ENCODE results near the gene MYO7B.

The MYO7B gene

DNA sequence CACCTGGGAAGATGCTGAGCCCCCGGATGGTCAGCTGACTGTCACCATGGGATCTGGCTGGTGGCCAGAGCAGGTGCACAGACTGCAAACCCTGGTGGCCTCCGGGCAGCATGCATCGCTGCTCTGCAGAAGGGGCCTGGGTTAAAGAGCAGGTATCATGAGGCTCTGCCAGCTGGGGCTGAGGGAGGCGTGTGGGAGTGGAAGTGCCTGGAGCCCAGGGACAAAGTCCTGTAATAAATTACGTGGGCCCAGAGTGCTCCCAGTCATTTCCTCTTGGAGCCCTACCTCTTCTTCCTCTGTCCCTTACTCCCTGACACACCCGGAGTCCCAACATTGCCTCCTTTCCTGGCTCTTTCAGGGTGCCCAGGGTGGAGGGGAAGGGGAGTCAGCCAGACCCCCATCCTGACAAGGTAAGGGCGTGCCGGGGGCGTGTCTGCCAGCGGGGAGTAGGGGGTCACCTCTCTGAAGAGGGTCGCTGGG is at the start of gene MYO7B:
Gene MYO7B, plus strand, starts transcription at position 262 of the 480 bp plus-strand sequence. CDS start 24,040 bp downstream, outside the sequence.
- DNase-seq: no peak

DNA sequence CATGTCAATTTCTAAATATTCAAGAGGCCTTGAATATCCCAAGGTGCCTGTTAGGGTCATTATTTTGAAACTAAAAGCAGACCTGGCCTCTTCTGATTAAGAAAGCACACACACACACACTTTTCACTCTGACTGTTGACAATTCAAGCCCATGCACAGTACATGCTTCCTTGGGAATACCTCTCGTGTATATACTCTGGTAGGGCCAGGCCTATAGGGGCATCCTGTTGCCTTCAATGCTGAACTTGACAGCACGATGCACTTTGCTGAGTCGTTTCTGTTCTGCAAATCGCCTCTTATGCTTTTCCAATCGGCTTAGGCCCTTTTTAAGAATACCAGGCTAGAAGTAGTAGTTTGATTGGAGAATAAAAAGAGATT is 49.8 kb upstream of the MYO7B start:
- no peak for DNase-seq

DNA sequence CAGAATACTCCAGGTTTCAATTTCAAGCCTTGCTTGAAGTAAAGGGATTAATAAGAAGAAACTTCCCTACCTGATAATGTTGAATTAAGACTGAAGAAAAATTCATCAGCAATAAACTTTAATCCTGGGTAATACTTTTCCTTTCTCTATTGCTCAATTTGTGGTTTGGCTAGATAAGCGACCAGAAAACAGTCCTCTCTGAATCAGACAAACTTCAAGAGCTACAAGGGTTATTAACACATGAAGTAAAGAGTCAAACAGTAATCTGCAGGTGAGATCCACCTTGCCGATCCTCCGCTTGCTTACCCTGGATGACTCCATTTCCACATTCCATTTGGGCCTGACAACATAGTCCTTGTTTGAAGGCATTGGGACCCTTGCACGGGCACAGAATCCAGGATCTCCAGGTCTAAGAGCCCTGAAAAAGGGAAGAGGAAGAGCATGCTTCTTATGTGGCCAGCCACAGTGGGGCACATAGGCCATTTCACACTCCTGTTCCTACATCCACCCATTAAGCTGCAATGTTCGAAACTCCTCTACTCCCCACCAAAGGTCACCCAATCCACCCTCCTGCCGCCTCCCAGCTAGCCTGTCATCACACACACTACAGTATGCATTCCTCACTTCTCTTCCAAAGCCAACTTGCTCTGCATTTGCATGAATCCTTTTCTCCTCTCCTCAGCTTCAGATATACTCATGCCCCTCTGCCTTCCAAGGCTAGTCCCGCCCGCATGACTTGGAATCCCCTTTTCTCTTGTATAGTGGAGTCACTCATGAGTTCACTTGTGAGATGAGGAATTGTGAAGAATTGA is 49.0 kb upstream of the MYO7B start:
- DNase-seq: no peak

DNA sequence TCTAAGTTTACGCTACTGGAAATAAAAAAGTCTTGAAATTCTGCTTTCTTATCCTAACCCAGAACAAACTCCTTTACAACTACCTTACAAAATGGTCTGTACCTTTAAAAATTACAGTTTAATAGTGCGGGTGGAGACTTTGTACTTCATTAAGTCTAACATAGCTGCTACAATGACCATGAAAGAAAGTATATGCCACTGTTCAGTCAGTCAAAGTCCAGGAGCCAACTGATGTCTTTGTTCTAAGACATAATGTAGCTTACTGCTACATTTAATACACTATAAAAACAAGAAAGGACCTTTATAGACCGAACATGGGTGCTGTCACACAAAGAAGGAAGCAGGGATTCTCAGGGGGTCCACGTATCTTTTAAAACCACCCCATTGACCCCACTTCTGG is 45.2 kb upstream of the MYO7B start:
- no peak for DNase-seq

DNA sequence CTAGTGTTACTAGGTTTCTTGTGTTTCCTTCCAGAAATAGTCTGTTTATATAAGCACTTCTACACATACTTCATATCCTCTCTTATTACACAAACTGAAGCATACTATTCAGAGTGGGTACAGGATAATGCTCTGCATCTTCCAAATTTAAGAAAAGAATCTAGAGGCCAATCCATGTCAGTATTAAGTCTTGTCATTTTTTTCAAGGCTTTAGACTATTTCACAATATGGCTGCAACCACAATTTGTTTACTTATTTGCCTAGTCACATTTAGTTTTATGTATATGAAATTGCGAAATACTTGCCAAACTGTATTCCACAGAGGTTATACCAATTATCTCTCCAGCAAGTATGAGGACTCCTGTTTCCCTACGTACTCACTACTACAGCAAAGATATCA is 37.1 kb upstream of the MYO7B start:
- no peak for DNase-seq

DNA sequence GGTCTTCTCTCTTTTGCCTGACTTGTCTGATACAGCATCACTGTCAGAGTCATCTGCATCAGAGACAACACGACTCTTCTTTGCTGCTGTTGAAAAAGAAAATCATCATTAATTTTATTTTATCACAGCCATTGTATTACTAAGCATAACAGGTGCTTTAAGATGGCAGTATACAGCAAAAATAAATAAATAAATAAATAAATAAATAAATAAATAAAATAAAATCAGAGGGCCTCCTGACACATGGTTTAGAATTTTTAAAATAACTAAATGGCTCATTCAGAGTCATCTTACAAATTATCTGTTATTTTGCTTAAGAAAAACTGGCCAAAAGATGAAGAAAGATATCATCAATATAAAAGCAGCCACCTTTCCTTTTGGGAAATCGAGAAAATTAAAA is 32.0 kb upstream of the MYO7B start:
- DNase-seq: no peak

DNA sequence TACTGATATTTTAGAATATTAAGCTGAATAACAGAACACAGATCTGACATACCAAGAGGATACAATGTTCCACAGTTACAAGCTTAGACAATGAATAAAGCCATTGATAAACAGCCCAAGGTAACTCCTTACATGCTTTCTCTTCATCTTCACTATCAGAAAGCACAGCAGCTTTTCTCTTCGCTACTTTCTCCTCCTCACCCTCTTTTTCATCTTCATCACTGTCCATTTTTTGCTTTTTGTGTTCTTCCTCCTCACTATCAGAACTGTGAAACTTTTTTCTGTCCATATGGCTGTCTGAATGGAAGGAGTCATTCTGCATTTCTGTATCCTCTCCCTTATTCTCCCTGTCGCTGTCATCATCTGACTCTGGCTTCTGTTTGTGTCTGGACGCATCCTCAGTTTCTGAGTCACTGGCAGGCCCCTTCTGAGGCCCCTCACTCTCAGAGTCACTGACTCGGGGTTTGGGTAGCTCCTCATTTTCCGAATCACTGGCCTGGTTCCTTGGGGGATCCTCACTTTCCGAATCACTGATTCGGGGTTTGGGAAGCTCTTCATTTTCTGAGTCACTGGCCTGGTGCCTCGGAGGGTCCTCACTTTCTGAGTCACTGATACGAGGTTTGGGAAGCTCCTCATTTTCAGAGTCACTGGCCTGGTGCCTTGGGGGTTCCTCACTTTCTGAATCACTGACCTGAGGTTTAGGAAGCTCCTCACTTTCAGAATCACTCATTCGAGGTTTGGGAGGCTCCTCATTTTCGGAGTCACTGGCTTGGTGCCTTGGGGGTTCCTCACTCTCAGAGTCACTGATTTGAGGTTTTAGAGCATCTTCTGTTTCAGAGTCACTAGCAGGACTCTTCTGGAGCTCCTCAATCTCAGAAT is 30.7 kb upstream of the MYO7B start:
- DNase-seq: no peak

DNA sequence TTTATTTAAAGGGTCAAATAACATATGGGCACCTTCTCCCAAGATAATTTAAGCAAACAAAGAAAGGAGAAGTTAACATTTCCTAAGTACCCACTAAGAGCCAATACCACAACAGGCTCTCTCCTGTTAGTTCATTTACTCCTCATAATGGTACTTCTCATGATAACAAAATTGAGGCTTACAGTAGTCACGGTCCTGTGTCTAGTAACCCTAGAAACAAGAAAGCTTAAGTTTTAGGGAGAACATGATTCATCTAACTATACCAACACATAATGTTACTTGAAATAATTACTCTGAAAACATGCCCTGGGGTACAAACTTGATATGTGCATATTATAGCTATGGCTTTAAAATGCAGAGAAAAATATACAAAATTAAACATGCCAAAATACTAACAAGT is 29.0 kb upstream of the MYO7B start:
- no peak for DNase-seq

DNA sequence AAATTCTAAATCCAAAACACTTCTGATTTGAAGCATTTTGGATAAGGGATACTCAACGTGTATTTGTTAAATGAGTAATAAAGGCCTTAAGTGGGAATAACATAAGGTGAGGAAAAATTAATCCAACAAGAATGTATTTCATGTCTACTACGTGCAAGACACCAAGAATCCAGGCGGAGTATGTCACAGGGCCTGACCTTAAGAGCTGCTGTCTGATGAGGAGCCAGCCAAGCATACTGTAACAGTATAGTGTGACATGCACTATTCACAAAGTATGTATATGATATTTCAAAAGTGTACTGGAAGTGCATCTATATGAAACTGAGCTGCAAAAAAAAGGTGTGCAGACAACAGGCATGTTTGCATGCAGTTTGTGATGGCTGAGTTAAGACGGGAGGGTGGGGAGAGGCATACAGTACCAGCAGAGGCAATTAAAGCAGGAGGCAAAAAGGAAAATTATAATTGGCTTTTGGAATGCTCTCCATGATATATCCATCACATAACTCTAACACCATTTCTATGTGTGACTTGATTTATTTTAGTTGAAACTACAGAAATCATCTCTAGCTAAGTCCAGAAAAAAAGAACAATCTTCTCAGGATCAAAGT is 27.4 kb upstream of the MYO7B start:
- no peak for DNase-seq

DNA sequence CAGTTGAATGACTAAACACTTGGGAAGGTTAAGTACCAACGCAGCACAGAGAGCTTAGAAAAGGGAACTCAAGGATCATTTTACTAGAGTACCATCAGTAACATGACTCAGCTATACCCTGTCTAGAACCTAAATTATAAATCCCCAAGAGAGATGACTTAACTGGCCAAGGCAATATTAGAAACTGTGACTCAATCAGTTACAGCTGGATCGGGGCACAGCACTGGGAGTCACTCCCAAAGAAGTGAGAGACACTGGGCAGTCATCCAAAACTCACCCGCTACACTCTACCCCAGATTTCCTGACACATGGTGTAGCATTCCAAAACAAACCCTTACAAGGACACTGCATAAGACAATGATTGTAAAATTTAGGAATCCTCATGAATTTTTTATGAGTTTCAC is 26.9 kb upstream of the MYO7B start:
- no peak for DNase-seq

DNA sequence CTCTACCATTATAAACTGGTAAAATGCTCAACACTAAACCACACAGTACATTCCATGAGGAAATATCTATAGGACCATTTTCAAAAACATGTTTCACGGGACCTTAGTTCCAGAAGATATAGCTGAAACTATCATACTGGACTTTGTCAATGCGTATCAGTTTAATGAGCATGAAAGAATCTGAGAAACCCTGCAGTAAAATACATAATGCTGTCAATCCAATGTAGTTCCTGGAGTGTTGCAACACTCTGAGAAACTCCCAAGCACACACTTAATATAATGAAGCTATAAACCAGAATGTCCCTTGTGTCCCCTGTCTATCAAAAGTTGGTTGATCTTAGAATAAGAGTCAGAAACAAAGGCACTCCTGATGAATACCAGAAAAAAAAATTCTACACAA is 25.4 kb upstream of the MYO7B start:
- no peak for DNase-seq

DNA sequence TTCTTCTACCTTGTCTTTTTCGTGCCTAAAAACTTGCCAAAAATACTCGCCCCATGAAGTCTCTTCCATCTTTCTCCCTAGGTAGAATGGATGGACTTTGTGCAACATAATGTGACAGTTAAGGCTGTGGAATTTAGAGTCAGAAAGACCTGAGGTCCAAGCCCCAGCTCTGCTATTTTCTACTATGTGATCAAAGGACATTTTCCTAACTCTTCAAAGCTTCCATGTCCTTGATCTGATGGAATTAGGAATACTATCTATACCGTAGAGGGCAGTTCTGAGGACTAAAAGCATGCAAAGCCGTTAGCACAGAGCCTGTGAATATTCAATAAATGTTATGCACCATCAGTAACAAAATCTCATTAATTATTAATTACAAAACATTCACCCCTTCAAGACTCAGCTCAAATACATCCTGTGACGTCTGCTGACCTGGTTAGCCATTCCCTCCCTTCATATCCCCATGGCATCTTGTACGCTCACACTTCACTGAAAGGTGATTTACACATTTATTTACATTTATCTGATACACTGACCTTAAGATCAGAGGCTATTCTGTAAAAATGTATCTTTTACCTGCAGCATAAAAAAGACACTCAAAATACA is 24.3 kb upstream of the MYO7B start:
- DNase-seq: no peak

DNA sequence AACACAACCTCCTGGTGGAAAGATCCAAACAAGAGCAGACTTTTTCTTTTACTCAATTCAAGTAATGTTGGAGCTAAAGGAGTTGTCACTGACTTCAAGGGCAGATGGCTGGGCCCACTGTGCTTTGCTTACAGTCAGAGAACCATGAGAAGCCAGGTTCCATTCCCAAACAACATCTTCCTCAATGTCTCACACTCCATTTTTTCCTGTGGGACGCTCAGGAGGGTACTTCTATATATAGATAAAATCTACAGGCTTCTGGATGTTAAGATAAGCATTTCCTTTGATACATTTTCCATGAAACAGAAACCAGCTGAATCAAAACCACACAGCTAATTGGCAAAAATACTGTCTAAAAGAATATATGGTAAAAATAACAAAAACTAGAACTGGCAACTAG is 23.6 kb upstream of the MYO7B start:
- DNase-seq: no peak

DNA sequence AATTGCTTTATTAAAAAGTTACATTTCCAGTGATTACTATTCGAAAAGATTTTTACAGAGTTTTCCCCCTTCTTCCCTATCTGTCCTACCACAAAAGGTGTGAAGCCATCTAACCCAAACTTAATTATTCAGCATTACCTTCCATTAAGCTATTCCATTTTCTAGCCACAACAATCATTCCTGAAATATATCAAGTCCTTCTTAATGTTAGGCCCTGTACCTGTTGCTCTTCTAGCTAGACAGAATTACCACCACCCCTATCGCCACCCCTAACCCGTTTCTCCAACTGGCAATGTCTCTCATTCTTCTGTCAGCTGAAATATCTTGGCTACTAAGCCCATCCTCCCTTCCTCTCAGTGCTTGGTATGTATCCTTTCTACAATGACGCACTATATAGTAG is 23.1 kb upstream of the MYO7B start:
- no peak for DNase-seq

DNA sequence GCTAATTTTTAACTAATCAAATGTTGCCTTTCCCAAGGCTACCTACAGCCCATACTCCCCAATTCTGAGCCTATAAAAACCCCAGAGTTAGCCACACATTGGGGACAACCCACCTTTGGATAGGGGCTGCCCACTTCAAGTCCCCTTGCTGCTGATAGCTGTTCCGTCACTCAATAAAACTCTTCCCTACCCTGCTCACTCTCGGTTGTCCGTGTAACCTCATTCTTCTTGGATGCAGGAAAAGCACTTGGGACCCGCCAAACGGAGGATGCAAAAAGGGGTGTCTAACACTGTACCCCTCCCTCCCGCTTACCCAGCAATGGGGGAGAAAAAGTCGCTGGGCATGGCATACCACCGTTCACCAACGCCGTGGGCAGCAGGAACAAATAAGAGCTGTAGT is 21.4 kb upstream of the MYO7B start:
- DNase-seq: no peak

DNA sequence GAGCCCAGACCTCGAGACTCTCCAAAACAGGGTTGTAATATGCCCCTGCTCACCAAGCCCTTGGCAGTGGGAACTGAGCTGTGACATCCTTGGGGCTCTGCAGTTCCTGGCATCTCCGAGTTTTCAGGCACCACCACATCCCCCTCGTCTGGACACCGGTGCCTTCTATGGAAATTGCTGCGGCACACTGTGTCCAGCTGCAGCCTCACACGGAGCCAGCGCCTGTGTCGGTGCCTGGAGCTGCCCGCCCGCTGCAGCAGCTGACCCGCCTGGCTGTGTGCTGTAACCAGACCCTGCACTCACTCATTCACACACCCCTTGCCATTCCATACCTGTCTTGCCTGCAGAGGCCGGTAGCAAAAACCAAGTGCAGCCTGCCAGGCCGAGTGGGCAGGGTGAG is 21.0 kb upstream of the MYO7B start:
- no peak for DNase-seq

DNA sequence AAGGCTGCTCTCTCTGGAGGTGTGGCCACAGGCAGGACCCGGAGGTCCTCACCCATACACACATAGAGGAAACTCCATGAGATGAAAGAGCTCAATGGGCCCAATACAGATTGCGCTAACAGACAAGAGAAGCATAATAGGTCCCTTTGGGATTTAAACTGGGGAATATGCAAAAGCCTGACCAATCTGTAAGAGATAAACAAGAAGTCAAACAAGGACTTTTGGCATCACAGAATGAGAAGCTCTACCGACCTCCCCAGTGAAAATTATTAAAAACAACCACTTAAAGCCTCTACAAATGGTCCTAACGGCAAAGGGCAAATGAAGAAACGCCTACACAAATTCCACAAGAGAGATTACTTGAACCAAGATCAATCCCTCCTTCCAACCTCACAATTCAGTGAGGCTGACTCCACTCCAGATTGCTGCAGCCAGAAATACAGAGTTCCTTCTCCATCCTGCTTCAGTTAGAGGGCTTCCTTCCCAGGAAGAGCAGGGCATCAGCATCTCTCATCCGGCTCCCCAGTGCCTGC is 20.0 kb upstream of the MYO7B start:
- DNase-seq: no peak

DNA sequence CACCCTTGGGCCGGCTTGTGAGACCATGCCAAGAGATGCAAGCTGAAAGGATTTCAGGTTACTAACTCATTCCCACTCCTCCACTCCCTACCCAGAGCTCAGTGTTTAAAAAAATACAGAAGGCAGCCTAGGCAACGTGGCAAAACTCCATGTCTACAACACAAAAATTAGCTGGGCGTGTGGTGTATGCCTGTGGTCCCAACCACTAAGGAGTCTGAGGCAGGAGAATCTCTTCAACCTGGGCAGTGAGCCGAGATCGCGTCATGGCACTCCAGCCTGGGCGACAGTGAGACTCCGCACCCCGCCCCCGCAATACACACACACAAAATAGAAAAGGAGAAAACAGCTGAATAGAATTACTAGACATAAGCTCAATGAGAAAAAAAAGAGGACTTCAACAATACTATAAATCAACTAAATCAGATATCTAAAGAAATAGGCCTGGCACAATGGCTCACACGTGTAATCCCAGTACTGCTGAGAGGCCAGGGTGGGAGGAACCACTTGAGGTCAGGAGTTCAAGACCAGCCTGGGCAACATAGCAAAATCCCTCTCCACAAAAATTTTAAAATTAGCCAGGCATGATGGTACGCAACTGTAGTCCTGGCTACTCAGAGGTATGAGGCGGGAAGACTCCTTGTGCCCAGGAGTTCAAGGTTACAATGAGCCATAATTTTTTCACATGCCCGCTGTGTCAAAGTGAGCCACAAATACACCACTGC is 19.3 kb upstream of the MYO7B start:
- no peak for DNase-seq

DNA sequence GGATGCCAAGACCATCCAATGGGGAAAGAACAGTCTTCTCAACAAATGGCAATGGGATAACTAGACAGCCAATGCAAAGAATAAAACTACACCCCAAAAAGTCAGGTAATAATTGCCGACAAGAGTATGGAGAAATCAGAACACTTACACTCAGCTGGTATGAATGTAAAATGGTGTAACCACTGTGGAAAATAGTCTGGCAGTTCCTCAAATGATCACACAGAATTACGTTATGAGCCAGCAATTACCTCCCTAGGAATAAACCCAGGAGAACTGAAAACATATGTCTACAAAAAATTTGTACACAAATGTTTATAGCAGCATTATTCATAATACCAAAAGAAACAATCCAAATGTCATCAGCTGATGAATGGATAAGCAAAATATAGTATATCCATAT is 18.0 kb upstream of the MYO7B start:
- DNase-seq: no peak

DNA sequence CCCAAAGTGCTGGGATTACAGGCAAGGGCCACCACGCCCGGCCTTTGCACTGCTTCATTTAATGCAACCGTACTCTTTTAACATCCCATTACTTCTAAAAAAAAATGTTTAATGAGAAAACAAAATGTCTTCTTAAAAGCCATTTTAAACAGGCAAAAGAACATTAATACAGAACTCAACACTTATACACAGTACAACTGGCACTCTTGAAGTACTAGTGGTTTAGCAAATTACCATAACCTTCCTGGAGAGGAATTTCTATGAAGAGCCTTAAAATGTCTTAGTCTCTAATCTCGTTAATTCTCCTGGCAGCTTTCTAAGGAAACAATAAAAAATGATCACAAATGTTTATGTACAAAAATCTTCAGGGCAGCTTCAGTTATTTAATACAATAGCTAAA is 15.1 kb upstream of the MYO7B start:
- no peak for DNase-seq

DNA sequence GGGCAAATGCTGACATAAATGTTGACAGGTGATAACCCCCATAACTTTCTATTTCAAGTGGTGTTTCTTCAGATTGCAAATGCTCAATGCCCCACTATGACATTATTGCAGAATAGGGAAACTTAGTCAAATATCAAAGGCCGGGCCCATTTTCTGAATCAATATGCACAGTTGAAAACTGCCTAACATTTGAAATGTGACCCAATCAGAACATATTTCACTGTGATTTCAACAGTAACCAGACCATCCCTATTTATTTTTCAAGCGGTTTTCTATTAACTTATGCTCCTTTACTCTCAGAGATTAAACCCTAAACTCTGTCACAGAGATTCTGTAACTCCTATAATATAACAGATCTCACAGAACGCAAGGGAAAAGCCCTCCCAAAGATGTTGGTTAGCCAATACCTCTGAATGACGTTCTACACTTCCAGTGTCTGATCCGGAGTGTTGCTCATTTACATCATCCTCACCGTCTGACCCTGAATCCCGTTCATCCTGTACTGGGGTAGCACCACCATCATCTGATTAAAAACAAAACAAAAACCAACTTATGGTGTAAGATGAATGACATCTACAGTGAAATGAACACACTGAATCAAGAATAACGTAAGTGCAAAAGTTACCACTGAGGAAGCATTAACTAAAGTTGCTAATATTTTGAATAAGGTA is 12.1 kb upstream of the MYO7B start:
- no peak for DNase-seq
